HAP-1 (cell line): ENCODE results near the gene OPRD1.
"Not testable (repeated sequence)": the region's sequence is repeated elsewhere in the genome, so short reads cannot be mapped to it uniquely, and the experiment has no call there.

Experiments used
- DNase-seq, 2 experiments: peaks; one replicate each; pipeline ENCODE4 v3.0.0-alpha.2; 2016 to 2020; ENCODE audit warnings: low spot score in 2 of 2
- H3K27me3 ChIP-seq: fragments of 250-450 bp; sonication (Bioruptor Pico); 2 replicates; pipeline ENCODE4 v1.5.1; 2020; ENCODE audit warnings: low read depth, mild to moderate bottlenecking, moderate library complexity
- H3K36me3 ChIP-seq: fragments of 250-450 bp; sonication (Bioruptor Pico); replicated peaks from 2 replicates; pipeline ENCODE4 v1.5.1; 2020; ENCODE audit warnings: mild to moderate bottlenecking
- H3K4me1 ChIP-seq: fragments of 250-450 bp; sonication (Bioruptor Pico); 2 replicates; pipeline ENCODE4 v1.5.1; 2020; ENCODE audit warnings: mild to moderate bottlenecking
- H3K4me3 ChIP-seq: fragments of 250-450 bp; sonication (Bioruptor Pico); 2 replicates; pipeline ENCODE4 v1.5.1; 2020; ENCODE audit warnings: mild to moderate bottlenecking, moderate library complexity
- H3K9me3 ChIP-seq: fragments of 250-450 bp; sonication (Bioruptor Pico); 2 replicates; pipeline ENCODE4 v1.5.1; 2020; ENCODE audit warnings: mild to moderate bottlenecking, moderate library complexity
- in situ Hi-C: fragments of 300-500 bp; cut with MboI; formaldehyde crosslinking; loops from 3 replicates; pipeline ENCODE4 v1.14.3; 2020; ENCODE audit warnings: low sequenced_read_pairs, inconsistent platforms, mixed read lengths

The OPRD1 gene

GRCh38 chr1:28811766-28812668, at the start of gene OPRD1:
Gene OPRD1, plus strand, starts transcription at chr1:28812170. Its CDS starts 214 bp downstream, at chr1:28812384.
- no peaks in the 10 kb centered on the region for H3K9me3 ChIP-seq
- no peak for DNase-seq
- peaks cover 56% of the 10 kb centered on the region for H3K27me3 ChIP-seq
- no peak within 1 kb of the TSS for H3K4me3 ChIP-seq
- H3K4me1 ChIP-seq = no peaks in the 10 kb centered on the region
- in situ Hi-C loops = no loop called here
- H3K36me3 ChIP-seq = no peaks in the 10 kb centered on the region

DNA sequence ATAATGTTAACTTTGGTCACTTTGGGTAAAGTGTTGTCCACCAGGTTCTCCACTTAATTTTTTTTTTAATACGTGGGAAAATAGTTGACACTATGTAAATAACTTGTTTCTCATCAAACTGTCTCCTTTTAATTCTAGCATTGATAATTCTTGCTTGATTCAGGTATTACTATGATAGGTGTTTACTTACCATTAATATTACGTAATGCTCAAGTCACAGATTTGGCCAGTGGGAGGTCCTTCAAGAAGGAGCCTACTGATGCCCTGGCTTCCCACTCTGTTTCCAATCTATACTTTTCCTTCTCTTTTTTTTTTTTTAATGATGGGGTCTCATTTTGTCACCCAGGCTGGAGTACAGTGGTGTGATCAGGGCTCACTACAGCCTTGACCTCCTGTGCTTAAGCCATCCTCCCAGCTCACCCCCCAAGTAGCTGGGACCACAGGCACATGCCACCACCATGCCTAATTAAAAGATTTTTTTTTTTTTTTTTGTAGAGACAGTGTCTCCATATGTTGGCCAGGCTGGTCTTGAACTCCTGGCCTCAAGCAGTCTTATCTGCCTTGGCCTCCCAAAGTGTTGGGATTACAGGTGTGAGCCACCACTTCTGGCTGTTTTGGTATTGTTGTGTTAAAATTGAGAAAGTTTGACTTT, 45.3 kb upstream of the OPRD1 start:
- Histone ChIP-seq H3K27me3 (no peaks in the 10 kb centered on the region), H3K9me3 (no peaks in the 10 kb centered on the region), H3K4me1 (no peaks in the 10 kb centered on the region), H3K36me3 (peaks cover 44% of the 10 kb centered on the region), H3K4me3 (no peak overlapping the region)
- no peak for DNase-seq
- in situ Hi-C loops = no loop called here

GRCh38 chr1:28770601-28771165, 41.3 kb upstream of the OPRD1 start:
- Histone ChIP-seq H3K36me3 (peaks cover 59% of the 10 kb centered on the region), H3K4me3 (no peak overlapping the region), H3K27me3 (no peaks in the 10 kb centered on the region), H3K9me3 (no peaks in the 10 kb centered on the region), H3K4me1 (no peaks in the 10 kb centered on the region)
- in situ Hi-C loops = no loop called here
- no peak for DNase-seq

DNA sequence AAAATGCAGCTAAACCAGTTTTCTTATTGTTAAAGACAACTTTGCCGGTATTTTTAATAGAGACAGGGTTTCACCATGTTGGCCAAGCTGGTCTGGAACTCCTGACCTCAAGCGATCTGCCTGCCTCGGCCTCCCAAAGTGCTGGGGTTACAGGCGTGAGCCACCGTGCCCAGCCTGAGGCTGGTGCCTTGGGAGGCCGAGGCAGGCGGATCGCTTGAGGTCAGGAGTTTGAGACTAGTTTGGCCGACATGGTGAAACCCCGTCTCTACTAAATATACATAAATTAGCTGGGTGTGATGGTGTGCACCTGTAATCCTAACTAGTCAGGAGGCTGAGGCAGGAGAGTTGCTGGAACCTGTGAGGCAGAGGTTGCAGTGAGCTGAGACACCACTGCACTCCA, 40.0 kb upstream of the OPRD1 start:
- in situ Hi-C loops, DNase-seq, H3K4me1 ChIP-seq, H3K9me3 ChIP-seq, H3K4me3 ChIP-seq, H3K27me3 ChIP-seq: not testable (repeated sequence)
- peaks cover 54% of the 10 kb centered on the region for H3K36me3 ChIP-seq

DNA sequence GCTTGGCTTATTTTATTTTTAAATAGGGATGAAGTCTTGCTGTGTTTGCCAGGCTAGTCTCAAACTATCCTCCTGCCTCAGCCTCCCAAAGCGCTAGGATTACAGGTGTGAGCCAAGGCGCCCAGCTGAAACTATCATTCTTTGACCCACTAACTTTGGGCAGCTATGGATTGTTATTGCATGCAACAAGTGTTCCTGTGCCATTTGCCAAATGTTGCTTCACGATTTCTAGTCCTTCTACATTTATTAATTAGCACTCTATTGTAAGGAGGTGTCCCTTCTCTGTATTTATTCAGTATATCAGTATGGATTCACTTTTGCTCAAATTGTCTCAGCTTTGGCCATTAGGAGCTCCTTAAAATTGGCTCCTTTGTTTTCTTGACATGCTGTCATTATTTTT, 38.9 kb upstream of the OPRD1 start:
- Histone ChIP-seq H3K36me3 (peaks cover 54% of the 10 kb centered on the region), H3K27me3 (no peaks in the 10 kb centered on the region), H3K4me3 (no peak overlapping the region), H3K4me1 (no peaks in the 10 kb centered on the region), H3K9me3 (no peaks in the 10 kb centered on the region)
- no peak for DNase-seq
- in situ Hi-C loops = no loop called here

- DNase-seq = no peak
These were observed 36.6 kb upstream of the OPRD1 start for GRCh38 chr1:28775121-28775942.

DNA sequence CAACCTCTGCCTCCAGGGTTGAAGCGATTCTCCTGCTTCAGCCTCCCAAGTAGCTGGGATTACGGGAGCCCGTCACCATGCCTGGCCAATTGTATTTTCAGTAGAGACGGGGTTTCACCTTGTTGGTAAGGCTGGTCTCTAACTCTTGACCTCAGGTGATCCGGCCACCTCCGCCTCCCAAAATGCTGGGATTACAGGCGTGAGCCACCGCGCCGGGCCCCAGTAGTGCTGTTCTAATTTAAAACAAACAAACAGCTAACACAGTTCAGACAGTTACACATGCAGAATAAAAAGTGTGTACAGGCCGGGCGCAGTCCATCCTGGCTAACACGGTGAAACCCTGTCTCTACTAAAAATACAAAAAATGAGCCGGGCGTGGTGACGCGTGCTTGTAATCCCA, 35.6 kb upstream of the OPRD1 start:
- in situ Hi-C loops = no loop called here
- Histone ChIP-seq H3K27me3 (no peaks in the 10 kb centered on the region), H3K4me3 (no peak overlapping the region), H3K9me3 (no peaks in the 10 kb centered on the region), H3K4me1 (no peaks in the 10 kb centered on the region), H3K36me3 (peaks cover 34% of the 10 kb centered on the region)
- no peak for DNase-seq

More at GRCh38 chr1:28775121-28775942, 36.6 kb upstream of the OPRD1 start:
- Histone ChIP-seq H3K27me3 (no peaks in the 10 kb centered on the region), H3K9me3 (no peaks in the 10 kb centered on the region), H3K36me3 (peaks cover 38% of the 10 kb centered on the region), H3K4me1 (no peaks in the 10 kb centered on the region), H3K4me3 (no peak overlapping the region)
- in situ Hi-C loops = no loop called here

DNA sequence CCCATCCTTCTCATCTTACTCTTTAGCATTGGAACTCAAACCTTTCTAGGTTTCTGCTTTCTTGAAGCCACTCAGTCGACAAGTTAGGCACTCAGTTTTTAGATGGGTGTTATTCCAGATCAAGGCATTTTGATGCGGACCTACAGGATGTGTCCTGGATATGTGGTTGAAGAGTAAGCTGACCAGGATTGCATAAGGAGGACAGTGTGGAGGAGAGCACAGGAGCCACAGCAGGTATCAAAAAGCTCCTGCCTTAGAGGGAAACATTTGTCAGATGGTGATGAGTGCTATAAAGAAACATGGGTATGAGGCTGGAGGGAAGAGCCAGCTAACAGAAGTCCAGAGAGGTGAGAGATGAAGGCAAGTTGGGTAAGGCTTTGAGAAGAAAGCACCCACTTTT, 33.9 kb upstream of the OPRD1 start:
- Histone ChIP-seq H3K4me1 (no peaks in the 10 kb centered on the region), H3K9me3 (no peaks in the 10 kb centered on the region), H3K27me3 (no peaks in the 10 kb centered on the region), H3K4me3 (no peak overlapping the region), H3K36me3 (peaks cover 21% of the 10 kb centered on the region)
- in situ Hi-C loops = no loop called here
- no peak for DNase-seq

DNA sequence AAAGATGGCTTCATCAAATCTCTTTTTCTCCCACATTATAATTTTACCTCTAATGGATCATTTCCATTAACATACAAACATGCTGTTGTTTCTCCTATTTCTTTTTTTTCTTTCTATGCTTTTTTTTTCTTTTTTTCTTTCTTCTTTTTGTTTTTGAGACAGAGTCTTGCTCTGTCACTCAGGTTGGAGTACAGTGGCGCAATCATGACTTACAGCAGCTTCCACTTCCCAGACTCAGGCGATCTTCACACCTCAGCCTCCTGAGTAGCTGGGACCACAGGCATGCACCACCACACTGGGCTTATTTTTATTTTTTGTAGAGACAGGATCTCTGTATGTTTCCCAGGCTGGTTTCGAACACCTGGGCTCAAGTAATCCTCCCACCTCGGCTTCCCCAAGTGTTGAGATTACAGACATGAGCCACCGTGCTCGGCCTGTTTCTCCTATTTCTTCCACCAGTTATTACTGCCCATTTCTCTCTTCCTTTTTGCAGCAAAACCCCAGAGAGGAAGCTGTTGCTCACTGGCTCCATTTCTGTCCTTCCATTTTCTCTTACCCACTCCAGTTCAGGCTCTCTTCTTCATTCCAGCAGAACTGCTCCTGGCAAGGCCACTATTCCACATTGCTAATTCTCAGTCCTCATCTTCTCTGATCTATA, 32.1 kb upstream of the OPRD1 start:
- Histone ChIP-seq H3K9me3 (no peaks in the 10 kb centered on the region), H3K4me3 (no peak overlapping the region), H3K27me3 (no peaks in the 10 kb centered on the region), H3K4me1 (no peaks in the 10 kb centered on the region), H3K36me3 (peaks cover 10% of the 10 kb centered on the region; the same call in 1 of the 2 replicates)
- no peak for DNase-seq
- in situ Hi-C loops = loop anchor here (5.0 kb wide), 1 partner anchor 252 kb away; no protein-coding TSS in a partner anchor

DNA sequence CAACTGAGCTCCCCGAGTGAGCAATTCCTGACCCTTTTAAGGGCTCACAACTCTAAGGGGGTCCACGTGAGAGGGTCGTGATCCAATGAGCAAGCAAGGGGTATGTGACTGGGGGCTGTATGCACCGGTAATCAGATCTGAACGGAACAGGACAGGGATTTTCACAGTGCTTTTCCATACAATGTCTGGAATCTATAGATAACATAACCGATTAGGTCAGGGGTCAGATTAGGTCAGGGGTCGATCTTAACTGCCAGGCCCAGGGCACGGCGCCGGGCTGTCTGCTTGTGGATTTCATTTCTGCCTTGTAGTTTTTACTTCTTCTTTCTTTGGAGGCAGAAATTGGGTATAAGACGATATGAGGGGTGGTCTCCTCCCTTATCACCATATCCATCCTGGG, 30.7 kb upstream of the OPRD1 start:
- Histone ChIP-seq H3K36me3 (no peaks in the 10 kb centered on the region), H3K4me3 (no peak overlapping the region), H3K4me1 (no peaks in the 10 kb centered on the region), H3K27me3 (no peaks in the 10 kb centered on the region), H3K9me3 (no peaks in the 10 kb centered on the region)
- DNase-seq = no peak
- in situ Hi-C loops = loop anchor here (5.0 kb wide), 1 partner anchor 251 kb away; no protein-coding TSS in a partner anchor

GRCh38 chr1:28782011-28782410, 30.0 kb upstream of the OPRD1 start:
- Histone ChIP-seq H3K4me1 (no peaks in the 10 kb centered on the region), H3K4me3 (no peak overlapping the region), H3K27me3 (no peaks in the 10 kb centered on the region), H3K9me3 (no peaks in the 10 kb centered on the region), H3K36me3 (no peaks in the 10 kb centered on the region)
- in situ Hi-C loops = loop anchor here (5.0 kb wide), 1 partner anchor 250 kb away; no protein-coding TSS in a partner anchor
- no peak for DNase-seq

GRCh38 chr1:28783363-28783762, 28.6 kb upstream of the OPRD1 start:
- H3K27me3 ChIP-seq = no peaks in the 10 kb centered on the region
- in situ Hi-C loops = loop anchor here (5.0 kb wide), 1 partner anchor 249 kb away; no protein-coding TSS in a partner anchor

DNA sequence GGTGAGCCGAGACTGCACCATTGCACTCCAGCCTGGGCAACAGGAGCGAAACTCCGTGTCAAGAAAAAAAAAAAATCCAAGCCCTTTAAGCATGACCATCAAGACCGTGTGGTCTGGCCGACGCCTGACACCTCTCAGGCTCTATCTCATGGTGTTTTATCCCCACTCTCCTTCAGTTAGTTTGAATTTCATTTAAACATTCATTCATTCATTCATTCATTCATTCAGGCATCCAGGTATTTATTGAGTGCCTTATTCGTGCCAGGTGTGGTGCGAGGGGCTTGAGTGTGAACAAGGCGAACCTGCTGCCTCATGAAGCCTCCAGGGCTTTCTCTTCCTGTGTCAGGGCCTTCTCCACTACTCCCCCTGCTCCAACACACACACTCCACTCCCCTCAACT, 22.6 kb upstream of the OPRD1 start:
- in situ Hi-C loops = loop anchor here (5.0 kb wide), 1 partner anchor 78 kb away; no protein-coding TSS in a partner anchor
- Histone ChIP-seq H3K4me1 (no peaks in the 10 kb centered on the region), H3K9me3 (no peaks in the 10 kb centered on the region), H3K27me3 (no peaks in the 10 kb centered on the region), H3K4me3 (no peak overlapping the region), H3K36me3 (no peaks in the 10 kb centered on the region)
- no peak for DNase-seq

More at GRCh38 chr1:28783363-28783762, 28.6 kb upstream of the OPRD1 start:
- Histone ChIP-seq H3K4me1 (no peaks in the 10 kb centered on the region), H3K9me3 (no peaks in the 10 kb centered on the region), H3K36me3 (no peaks in the 10 kb centered on the region), H3K4me3 (no peak overlapping the region)
- DNase-seq = no peak
